ENCODE data around the gene MEPE.
A peak's percentile ranks its signal among the peaks of the same experiment; 100 is the strongest.

Gene MEPE

DNA sequence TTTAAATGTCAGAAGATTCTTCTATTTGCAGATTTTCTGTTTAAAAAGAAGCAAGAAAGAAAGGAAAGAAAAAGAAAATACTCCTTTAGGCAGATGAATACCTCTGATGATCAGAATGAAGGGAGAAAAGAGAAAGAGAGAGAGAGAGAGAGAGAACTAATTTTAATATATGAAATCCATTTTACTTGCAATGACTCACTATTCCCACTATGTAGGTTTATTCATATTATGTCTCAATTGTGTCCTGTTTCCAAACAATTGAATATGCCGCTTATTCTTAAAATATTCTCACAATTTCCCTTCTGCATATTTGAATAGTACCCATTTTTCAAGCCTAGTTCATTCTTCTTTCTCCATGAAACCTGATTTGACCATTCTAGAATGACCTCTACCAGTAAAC lies 11.7 kb downstream of the MEPE start:
- DNase-seq: no peak

DNA sequence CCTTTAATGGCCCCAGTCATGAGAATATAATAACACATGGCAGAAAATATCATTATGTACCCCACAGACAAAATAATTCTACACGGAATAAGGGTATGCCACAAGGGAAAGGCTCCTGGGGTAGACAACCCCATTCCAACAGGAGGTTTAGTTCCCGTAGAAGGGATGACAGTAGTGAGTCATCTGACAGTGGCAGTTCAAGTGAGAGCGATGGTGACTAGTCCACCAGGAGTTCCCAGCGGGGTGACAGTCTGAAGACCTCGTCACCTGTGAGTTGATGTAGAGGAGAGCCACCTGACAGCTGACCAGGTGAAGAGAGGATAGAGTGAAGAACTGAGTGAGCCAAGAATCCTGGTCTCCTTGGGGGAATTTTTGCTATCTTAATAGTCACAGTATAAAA lies 13.5 kb downstream of the MEPE start:
- DNase-seq: no peak

DNA sequence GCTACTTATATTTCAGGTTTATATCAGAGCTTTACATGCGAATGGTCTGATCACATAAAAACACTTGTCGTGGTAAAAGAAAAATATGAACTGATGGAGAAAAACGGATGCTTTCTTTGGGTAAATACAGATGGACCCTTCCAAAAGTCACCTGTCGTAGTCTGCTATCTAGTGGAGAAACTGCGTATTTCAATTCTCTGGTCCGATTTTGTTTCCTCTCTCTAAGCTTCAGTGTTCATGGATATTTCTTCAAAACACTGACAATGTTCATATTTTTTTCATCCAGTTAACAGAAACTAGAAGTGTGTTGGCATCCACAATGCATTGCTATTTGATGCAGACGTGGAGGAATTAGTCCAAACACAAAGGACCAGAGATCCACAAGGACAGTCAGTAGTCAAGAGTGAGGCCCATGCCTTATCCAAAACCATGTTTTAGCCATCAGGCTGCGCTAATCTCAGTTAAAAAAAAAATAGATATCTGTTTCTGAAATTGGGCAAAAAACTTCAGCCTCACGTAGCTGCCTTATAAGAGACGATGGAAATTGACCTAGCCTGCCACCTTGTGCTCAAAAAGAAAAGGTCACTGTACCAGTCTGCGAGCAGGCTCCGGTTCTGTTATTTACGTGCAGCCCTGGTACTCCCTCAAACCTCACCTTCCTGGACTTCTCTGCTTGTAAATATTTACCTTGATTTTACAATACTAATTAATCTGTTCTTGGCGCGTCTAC lies 16.0 kb downstream of the MEPE start:
- DNase-seq: peak; percentile 40

DNA sequence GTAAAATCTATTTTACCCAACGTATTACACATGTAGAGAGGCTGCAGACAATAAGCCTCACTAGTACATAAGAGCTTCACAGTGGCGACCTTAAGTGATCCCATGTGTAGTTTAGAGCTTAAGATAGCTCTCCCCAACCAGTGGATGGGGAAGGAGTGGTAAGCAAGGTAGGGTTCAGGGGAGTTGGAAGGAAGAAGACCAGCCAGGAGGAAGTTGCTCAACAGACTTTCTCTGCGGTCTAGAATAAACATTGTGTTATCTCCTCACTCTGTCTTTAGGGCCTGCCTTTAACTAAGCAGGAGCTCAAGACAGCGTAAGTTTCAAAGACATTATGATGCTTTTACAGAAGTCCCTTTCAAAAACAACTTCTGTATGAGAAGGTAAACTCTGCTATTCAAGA lies 16.8 kb downstream of the MEPE start:
- peak; percentile 3 for DNase-seq

DNA sequence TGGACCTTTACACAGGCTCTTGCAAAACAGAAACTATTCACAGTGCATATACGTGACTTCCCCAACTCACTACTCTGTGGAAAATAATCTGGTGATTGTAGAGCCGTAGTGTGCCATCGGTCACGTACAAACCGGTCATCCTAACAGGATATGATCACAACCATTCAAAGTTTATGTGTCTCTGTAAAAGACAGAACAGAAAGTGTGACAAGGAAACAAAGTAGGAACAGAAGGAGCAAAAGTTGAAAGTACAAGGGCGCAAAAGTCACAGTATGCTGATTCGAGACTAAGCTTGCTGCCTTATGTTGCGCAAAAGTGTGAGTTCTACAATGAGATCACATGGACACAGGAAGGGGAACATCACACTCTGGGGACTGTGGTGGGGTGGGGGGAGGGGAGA lies 18.6 kb downstream of the MEPE start:
- DNase-seq: peak; percentile 6

DNA sequence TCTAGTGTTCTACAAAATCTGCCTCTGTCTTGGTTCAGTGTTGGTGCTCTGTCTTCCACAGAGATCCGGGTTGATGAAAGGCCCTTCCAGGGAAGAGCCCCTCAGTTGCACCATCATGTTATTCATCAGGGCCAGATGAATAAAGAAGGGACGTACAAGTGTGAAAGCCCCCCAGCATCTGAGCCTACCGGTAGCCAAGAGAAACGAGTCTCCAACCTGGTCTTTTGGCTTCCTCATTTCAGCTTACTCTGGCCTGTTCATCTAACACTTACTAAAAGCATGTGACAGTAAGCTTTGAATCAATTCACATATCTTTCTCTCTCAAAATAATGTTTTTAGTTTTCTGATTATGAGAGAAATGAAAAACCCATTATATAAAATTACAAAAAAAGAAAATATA lies 19.2 kb downstream of the MEPE start:
- DNase-seq: no peak

DNA sequence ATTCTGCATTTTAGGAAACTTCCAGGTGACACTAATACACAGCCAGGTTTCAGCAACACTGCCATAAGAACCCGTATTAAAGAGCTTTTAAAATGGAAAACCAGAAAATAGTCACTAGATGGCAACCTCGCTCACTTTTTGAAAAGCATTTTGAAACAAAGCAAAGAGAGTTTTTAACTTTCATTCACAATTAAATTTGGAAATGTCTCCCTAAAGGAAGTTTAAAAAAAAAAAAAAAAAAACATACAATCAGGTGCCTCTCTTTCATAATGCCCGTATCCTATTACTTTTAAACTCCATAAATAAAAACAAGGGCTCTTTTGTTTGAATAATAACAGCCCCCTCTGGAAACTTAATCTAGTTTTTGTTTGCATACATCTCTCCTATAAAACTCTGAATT lies 20.3 kb downstream of the MEPE start:
- DNase-seq: peak; percentile 12

DNA sequence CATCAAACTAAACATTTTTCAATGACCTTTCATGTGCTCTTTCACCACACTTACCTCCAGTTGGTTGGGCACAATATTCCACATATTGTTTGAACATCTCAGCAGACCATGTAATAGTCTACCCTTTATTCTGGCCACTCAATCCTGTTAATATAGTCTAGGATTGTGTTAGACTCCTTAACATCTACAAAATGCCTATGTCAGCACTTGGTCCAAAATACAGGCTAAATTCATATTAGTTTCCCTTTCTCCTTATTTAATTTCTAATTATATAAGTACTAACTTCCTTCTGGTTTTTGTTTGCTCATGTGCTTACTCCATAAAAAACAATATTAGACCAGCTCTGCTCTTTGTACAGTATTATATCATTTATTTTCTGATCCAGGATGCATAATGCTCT lies 21.1 kb downstream of the MEPE start:
- no peak for DNase-seq

DNA sequence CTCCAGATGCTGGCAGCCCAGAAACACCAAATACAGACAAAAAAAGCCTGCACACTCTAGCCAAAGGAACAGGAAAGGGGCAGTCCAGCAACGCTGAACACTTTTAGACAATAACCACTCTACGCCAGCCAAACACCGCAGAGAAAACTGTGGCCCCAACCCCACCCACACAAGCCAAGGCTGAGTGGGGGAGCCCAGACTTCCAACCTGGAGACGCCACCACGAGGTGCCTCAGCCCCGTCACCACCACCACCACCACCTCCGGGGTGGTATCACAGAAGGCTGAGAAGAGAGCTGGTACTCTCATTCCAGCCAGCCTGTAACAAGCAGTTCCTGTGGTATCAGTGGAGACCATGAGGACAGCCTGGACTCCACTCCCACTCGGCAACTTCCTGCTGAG lies 22.8 kb downstream of the MEPE start:
- DNase-seq: no peak

DNA sequence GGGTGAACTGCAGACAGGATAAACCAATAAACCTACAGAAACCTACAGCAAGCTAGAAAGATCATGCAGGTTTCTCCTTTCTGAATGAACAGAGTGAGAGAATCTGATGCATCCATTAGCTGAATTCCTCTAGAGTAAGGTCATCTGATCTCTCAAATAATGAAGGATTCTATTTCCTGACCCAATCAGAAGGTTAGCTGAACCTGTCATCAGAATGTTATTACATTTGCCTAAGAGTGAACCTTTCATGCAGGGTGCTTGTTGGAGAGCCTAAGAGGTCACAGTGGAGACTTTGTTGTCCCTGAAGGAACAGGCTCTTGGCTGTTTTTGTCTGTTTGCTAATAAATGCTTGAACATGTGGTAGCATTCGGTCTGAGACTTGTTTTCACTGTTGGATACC lies 24.0 kb downstream of the MEPE start:
- DNase-seq: no peak

DNA sequence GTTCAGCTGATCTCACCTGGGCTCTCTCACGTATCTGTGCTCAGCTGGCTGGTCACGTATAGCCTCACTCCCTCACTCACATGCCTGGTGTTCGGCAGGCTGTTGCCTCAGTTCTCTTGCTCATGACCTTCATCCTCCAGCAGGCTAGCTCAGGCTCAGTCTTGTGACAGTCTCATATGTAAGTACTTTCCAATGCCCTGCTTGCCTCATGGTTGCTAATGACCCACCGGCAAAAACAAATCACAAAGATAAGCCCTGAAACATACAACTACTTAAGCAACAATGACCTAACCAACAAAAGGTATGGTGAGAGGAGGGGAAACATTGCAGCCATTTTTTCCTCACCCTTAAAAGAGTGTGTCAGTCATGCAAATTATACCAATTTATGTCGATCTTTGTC lies 25.0 kb downstream of the MEPE start:
- DNase-seq: no peak

DNA sequence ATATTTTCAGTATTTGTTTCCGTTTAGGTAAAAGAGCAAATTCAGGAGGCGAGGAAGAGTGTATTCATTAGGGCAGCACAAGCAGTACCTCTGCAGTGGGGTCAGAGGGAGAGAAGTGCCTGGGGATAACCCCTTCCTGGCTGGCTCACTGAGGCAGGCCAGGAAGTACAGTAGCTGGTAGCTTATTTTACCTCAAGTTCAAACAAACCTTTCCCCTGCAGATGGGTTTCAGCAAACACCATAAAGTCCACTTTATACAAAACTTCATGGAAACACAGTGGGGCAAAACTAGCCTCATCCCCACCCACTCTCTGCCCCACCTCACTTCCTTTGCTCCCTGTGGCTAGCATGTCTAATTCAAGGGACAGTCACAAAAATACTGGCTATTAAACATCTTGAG lies 29.5 kb downstream of the MEPE start:
- no peak for DNase-seq

DNA sequence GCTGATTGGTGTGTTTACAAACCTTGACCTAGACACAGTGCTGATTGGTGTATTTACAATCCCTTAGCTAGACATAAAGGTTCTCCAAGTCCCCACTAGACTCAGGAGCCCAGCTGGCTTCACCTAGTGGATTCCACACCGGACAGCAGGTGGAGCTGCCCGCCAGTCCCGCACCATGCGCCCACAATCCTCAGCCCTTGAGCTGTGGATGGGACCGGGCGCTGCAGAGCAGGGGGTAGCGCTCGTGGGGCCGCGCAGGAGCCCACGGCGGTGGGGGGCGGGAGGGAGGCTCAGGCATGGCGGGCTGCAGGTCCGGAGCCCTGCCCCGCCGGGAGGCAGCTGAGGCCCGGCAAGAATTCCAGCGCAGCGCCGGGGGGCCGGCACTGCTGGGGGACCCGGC lies 30.7 kb downstream of the MEPE start:
- DNase-seq: no peak

DNA sequence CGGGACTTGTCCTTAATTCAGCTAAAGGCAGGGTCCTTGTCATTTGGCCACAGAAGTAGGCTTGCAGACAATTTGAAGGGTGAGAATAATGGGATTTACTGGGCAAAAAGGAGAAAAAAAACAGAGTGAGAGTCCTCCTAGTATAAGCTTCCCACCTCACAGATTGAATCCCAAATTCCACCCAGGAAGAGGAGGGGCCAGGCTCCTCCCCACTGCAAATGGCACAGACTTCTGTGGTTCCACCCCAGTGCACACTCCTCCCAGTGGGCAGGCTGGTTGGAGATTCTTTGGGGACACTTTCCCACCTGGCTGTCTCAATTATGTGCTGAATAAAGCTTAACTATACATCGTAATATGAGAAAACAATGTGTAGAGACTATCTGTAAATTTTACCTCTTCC lies 31.6 kb downstream of the MEPE start:
- no peak for DNase-seq

DNA sequence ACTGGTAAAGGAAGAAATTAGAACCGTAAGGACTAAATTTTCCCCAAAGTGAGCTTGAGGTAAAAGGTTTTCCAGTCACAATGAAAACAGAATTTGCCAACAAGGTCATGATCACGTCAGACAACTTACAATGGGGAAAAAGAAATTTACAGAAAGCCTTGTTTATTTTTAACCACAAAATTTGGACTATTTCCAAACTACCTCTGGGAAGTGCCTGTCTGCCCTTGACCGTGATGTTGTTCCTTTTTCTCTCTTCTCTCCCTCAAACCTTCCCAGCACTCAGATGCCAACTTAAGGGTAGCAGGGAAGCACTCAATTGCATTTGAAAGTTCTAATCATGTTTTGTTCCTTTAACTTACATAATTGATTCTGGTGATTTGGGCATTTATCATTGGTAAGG lies 32.5 kb downstream of the MEPE start:
- DNase-seq: no peak

DNA sequence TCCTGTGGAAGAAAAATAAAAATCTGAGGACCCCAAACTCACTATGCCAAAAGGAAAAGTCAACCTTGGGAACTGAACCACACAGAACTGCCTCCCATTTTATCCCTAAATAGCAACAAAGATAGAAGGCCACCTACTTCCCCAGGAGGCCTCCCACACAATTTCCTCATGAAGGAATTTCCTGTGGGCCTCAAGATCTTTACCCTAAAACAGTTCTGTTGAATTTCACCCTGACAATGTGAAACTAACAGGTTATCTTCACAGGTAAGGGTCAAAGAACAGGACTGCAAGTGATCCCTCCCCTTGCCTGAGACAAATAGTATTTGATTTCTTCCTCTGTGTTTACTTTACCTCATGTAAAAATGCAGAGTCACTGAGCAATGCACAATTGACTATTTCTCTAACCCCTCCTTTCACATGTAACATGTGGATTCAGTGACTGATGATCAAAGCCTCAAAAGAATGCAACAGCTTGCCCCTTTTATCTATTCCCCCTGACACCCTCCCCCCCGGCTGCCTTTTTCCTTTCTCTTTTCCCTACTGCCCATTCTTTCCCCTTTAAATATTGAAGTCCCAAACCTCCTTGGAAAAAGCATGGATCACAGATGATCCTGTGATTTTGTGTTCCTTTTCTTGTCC lies 33.3 kb downstream of the MEPE start:
- no peak for DNase-seq

DNA sequence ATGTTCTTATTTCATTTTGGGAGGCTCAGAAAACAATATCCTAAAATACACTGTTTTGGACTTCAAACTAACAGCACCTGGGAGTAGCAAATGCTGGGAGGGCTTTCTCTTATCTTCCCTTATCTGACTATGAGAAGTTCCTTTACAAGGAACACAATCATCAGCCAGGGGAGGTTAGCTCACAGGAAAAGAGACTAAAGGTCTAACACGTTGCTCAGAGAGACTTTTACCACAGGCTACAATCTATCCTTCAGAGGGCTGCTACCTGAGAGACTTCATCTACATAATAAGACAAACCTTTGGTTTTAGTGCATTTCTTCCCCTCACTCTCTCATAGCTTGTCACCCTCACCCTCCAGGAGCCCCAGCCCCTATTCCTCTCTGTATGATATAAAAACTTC lies 35.8 kb downstream of the MEPE start:
- DNase-seq: no peak

DNA sequence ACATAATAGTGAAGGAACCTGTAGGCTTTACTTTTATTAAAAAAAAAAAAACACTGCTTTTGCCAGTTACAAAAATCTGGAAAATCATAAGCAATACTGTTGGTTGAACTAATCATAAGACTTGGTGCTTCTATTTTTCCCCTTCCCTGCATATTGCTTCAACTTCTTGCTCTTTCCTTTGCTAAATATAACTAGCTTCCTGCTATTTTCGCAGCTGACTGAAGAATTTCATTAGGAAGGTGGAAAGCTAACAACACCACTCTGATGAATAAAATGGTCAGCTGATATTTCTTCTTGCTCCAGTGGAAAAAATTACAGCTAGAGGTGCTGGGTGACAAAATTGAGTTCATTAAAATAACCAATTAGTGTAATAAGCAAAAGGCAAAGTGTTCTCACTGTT lies 39.3 kb downstream of the MEPE start:
- DNase-seq: no peak

DNA sequence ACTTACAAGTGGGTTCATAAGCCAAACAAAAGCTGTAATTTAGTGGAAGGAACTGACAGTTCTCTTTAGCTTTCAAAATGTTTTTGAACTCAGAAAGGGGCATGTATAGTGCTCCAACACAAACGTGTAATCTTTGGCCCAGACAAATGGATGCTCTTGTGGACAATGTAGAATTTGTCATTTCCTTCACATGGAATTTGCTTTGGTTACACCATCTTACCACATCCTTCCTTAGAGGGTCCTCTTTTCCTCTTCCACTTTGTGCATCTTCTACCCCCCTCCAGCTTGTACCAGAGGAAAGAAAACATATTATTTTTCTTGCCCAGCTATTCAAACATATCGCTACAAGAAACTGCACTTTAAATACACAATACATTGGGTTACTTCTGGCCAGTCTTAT lies 42.4 kb downstream of the MEPE start:
- no peak for DNase-seq

DNA sequence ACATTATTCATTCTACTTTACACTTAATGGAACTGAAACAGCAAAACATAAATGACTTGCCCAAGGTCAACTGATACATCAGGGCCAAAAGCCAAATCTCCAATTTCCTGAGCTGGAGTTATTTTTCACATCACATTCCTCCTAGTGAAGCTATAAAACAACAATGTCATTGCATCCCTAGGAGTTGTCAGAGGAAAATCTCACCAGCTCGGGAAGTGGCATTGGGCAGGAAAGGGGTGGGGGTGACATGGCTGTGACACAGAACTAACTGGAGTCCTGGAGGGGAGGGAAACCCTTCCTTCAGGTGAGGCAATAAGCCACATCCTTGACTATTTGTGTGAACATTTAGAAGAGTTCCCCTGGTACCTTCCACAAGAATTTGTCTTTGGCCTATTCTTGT lies 47.3 kb downstream of the MEPE start:
- DNase-seq: no peak

DNA sequence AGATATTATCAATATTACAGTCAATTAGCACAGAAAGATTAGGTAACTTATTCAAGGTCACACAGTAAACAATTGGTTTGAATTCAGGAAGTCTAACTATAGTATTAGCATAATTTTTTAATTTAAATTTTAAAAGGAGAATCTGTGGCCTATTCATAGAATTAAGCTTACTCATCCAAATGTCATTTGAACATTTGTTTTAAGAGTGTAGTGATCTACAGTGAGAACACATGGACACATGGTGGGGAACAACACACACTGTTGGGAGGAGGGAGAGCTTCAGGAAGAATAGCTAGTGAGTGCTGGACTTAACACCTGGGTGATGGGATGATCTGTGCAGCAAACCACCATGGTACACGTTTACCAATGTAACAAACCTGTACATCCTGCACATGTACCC lies 48.3 kb downstream of the MEPE start:
- no peak for DNase-seq

DNA sequence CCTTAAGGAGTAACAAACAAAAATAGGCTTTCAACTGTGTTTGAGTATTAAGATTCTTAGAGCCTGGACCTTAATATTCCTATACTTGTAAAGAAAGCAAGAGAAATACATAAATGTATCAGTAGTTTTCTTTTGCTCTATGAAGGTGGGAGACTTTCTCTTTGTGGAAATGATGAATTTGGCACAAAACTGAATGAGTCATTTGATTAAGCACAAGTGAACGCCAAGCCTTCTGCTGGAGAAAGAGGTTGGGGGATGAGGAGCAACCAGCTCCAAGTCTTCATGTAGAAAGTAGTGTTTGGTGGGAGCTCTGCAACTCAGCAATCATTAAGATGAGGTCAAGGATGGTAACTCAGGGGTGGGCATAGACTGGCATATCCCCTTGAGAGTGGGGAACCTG lies 49.6 kb downstream of the MEPE start:
- DNase-seq: no peak

DNA sequence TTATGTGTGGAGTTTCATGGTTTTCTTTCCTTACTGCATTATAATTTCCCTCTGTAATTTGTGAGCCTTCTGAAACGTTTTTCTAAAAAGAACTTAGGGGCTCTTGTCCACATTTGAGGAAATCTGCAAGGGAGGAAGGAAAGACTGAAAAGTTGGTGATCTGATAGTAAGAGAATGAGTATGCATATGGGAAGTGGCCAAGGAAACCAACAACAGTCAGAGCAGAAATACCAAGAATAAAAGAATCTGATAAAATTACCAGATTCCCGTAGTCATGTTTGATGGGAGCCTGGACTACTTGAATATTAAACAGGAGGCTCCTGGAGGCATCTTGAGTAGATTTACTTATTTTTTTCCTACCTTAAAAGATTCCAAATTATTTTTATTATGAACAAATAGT lies 50.1 kb downstream of the MEPE start:
- DNase-seq: no peak

DNA sequence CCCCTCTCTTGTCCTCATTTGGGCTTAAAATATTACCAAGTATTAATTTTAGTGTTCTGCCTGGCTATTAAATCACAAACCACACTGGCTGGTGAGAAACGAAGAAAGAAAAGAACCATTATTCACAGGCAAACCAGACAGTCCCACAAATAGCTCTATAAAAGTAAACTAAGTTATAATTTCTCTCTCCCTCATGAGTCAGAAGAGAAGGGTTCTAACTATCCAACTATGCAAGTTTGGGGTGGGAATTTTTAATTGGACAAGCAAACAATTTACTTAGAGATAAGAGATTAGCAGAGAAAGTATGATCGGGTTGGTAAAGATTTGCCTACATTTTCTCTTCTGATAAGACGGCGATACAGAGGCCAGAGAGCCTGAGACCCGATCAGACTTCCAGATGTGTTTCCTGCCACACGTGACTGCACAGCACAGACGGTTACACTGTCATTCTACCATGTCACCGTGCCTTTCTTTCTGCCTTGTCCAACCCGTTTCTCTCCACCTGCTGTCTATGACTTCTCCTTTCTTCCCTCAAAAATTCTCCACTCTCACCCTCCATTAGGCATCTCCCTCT lies 52.3 kb downstream of the MEPE start:
- DNase-seq: no peak

DNA sequence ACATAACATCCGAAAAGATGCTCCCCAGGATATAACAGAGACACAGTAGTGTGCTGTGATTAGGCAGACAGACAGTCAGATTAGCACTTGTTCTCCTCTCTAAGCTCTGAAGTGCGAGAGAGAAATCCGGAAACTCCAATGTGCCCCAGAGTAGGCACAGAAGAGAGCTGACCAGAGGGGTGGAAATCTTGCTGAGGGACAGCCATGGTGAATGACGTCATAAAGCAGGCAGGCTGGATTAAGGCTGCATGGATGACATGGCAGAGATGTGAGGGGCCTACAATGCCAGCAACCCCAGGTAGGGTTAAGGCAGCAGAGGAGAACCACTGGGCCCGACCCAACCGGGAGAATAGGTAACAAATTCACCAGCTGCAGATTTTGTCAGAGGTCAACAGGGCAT lies 53.3 kb downstream of the MEPE start:
- DNase-seq: no peak

All from CD4-positive, alpha-beta T cell treated with Interleukin-17A for 1 hour (primary cell).